Osteocyte (in vitro differentiated cells): ENCODE results near the gene SMS. TPM values are rescaled to one million over a fixed set of nuclear protein-coding genes. Genes with fewer than 3 reads are reported as not detected.

Experiments used
- DNase-seq: peaks from one replicate; pipeline ENCODE4 v3.0.0; 2021; ENCODE audit warnings: mixed read lengths; ENCODE audit not compliant: unreplicated experiment; ENCODE audit errors: extremely low spot score
- H3K27ac Mint-ChIP-seq: one replicate; pipeline ENCODE4 v1.8.0; 2021; ENCODE audit warnings: mild to moderate bottlenecking, mixed read lengths; ENCODE audit not compliant: unreplicated experiment
- H3K27me3 Mint-ChIP-seq: one replicate; pipeline ENCODE4 v1.8.0; 2021; ENCODE audit warnings: mixed read lengths; ENCODE audit not compliant: unreplicated experiment
- H3K36me3 Mint-ChIP-seq: one replicate; pipeline ENCODE4 v1.8.0; 2021; ENCODE audit warnings: mixed read lengths; ENCODE audit not compliant: unreplicated experiment
- H3K4me1 Mint-ChIP-seq: one replicate; pipeline ENCODE4 v1.8.0; 2021; ENCODE audit warnings: mixed read lengths; ENCODE audit not compliant: unreplicated experiment
- H3K4me3 Mint-ChIP-seq: one replicate; pipeline ENCODE4 v1.8.0; 2021; ENCODE audit warnings: mild to moderate bottlenecking, moderate library complexity, mixed read lengths; ENCODE audit not compliant: unreplicated experiment
- H3K9me3 Mint-ChIP-seq: one replicate; pipeline ENCODE4 v1.8.0; 2021; ENCODE audit warnings: mixed read lengths; ENCODE audit not compliant: unreplicated experiment
- total RNA-seq: library from RNA; stranded (reverse); gene quantifications from 2 replicates; pipeline ENCODE4 v1.2.1, GENCODE V29; 2021
- TF ChIP-seq, protein P1 (sequence below): fragments of 200-600 bp; sonication (generic); IDR thresholded peaks from 2 replicates; pipeline ENCODE4 v1.5.0; 2021; ENCODE audit warnings: antibody characterized with exemption, mild to moderate bottlenecking, moderate library complexity

SMS gene
- total RNA-seq, 1 donor from 2014 or later: 91.4 TPM

DNA sequence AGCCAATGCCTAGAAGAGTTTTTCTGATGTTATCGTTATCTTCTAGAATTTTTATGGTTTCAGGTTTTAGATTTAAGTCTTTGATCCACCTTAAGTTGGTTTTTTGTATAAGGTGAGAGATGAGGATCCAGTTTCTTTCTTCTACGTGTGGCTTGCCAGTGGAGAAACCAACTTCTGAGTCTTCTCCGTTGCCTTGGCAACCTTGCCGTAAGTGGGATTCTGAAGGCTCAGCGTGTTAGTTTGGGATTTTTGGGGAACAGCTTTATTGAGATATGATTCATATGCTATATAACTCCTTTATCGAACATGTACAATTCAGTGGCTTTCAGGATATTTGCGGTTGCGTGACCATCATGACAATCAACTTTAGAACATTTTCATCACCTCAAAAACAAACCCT, 17.7 kb downstream of the SMS start:
- TF ChIP-seq, protein P1, sequence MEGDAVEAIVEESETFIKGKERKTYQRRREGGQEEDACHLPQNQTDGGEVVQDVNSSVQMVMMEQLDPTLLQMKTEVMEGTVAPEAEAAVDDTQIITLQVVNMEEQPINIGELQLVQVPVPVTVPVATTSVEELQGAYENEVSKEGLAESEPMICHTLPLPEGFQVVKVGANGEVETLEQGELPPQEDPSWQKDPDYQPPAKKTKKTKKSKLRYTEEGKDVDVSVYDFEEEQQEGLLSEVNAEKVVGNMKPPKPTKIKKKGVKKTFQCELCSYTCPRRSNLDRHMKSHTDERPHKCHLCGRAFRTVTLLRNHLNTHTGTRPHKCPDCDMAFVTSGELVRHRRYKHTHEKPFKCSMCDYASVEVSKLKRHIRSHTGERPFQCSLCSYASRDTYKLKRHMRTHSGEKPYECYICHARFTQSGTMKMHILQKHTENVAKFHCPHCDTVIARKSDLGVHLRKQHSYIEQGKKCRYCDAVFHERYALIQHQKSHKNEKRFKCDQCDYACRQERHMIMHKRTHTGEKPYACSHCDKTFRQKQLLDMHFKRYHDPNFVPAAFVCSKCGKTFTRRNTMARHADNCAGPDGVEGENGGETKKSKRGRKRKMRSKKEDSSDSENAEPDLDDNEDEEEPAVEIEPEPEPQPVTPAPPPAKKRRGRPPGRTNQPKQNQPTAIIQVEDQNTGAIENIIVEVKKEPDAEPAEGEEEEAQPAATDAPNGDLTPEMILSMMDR: no peak
- no peak overlapping the region for H3K27ac Mint-ChIP-seq

DNA sequence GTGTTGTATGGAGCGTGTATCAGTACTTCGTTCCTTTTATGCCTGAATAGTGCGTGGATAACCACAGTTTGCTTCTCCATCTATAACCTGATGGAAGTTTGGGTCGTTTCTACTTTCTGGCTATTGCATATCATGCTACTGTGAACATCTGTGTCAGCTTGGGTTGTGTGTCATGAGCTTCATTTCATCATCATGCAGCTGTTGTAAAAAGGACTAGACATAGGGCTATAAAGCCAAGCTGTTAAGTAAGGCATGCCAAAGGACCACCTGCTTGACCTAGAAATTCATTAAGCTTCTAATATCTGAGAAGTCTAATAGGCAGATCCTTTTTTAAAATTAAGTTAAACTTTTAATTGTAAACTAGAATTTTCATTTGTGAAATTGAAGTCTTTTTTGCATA, 18.4 kb downstream of the SMS start:
- TF ChIP-seq, protein P1: no peak
- Mint-ChIP-seq H3K27ac (no peak overlapping the region), H3K4me3 (no peak overlapping the region), H3K27me3 (no peaks in the 10 kb centered on the region), H3K36me3 (peaks cover 5% of the 10 kb centered on the region), H3K4me1 (peaks cover 57% of the 10 kb centered on the region), H3K9me3 (no peaks in the 10 kb centered on the region)
- no peak for DNase-seq

More for the DNA sequence above, 17.7 kb downstream of the SMS start:
- H3K9me3 Mint-ChIP-seq: no peaks in the 10 kb centered on the region
- peaks cover 5% of the 10 kb centered on the region for H3K36me3 Mint-ChIP-seq
- DNase-seq: peak; percentile 36
- H3K4me3 Mint-ChIP-seq: no peak overlapping the region
- no peaks in the 10 kb centered on the region for H3K27me3 Mint-ChIP-seq
- H3K4me1 Mint-ChIP-seq: peaks cover 58% of the 10 kb centered on the region

DNA sequence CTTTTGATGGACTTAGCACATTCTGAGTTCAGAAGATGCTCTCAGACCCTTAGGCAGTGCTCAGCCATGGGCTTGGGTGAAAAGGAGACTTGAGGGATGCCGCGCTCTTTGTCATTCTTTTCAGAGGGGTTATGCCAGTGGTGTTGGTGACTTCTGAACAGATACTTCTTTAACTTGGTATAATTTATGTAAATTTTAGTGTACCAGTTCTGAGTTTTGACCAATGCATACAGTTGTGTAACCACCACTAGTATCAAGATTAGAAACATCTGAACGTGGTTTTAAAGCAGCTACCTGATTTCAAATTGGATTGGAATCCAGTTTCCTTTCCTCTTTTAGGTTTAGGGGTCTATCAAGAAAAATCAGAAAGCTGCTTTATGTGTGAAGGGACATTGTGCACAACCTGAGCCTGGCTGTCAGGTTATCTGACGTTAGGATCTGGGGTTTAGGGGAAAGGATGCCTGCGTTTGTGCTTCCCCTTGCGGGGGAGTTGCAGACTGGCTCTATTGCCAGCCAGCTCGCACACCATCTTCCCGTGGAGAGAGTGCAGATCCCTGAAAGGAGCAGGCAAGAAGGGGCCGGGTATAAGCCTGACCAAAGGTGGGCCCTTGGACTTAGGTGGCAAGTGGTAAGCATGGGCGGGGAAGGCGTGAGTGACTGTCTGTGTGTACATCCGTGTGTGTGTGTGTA, 19.0 kb downstream of the SMS start:
- peak overlapping the region; percentile 83 for H3K27ac Mint-ChIP-seq
- peak; percentile 23 for DNase-seq
- H3K9me3 Mint-ChIP-seq: no peaks in the 10 kb centered on the region
- H3K4me3 Mint-ChIP-seq: no peak overlapping the region
- H3K27me3 Mint-ChIP-seq: no peaks in the 10 kb centered on the region
- TF ChIP-seq, protein P1: no peak
- peaks cover 57% of the 10 kb centered on the region for H3K4me1 Mint-ChIP-seq
- H3K36me3 Mint-ChIP-seq: peaks cover 5% of the 10 kb centered on the region

DNA sequence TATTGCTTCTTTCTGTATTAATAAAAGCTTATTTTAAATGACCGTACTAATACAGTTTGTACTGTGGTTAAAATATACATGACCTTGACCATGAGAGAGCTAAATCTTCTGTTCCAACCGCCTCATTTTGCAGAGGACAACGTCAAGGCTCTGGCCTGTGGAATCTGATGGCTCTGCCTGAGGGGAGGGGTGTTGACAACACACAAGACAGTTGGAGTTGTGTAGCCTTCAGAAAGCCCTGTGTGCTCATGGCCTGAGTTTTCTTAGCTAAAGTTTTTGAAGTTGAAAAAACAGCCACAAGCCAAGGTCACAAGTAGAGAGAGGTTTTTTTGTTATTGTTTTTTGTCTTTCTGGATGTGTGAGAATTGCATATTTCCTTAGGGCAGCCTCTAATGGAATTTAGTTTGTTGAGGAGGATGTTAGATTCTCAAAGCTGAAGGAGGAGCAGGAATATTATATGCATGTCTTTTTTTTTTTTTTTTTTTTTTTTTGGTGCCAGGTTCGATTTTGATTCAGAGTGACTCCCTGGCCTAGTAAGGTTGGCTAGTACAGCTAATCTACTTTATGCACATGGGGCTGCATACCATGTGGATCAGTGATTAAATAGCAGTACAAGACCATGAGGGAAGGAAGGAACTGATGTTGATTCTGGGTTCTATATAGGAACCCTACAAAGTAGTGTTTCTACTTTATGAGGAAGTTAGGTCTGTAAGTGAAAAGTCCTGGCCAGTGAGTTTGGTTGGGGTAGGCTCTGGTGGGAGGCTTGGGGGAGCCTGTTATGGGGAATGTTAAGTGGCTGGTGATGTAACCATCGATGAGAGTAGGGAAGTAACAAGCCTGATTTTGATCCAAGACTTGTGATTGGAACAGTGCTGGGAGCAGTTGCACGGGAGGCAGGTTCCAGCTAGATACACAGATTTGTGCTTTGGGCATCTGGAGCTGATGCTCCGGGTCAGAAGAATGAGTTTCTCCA, 20.3 kb downstream of the SMS start:
- Mint-ChIP-seq H3K4me1 (peaks cover 54% of the 10 kb centered on the region), H3K36me3 (peaks cover 5% of the 10 kb centered on the region), H3K27me3 (no peaks in the 10 kb centered on the region), H3K4me3 (no peak overlapping the region), H3K9me3 (no peaks in the 10 kb centered on the region), H3K27ac (peak overlapping the region; percentile 82)
- TF ChIP-seq, protein P1: no peak
- DNase-seq: no peak

DNA sequence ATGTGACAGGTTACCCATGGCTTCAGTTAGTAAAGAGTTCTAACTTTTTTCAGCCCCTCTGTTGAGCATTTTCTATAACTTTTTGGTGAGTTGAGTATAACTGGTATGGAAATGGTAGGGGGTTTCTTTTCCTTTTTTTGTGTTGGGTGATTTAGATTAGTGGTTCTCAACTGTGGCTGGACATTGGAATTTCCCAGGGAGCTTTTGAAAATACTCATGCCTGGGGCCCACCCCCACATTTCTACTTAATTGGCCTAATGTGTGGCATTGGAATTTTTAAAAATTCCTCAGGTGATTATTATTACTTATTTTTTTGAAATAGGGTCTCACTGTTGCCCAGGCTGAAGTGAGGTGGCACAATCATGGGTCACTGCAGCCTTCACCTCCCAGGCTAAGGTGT, 21.9 kb downstream of the SMS start:
- Mint-ChIP-seq H3K27ac (no peak overlapping the region), H3K4me3 (no peak overlapping the region), H3K4me1 (peaks cover 52% of the 10 kb centered on the region), H3K27me3 (no peaks in the 10 kb centered on the region), H3K36me3 (peaks cover 5% of the 10 kb centered on the region), H3K9me3 (no peaks in the 10 kb centered on the region)
- TF ChIP-seq, protein P1: no peak
- DNase-seq: peak; percentile 7
